HG02870 (cell line): ENCODE measurements around the gene PPP6C.
"Not testable (repeated sequence)": the region's sequence is repeated elsewhere in the genome, so short reads cannot be mapped to it uniquely, and the experiment has no call there.

Source experiments
- ATAC-seq: cut with Tn5 transposase; IDR thresholded peaks from one replicate; pipeline ENCODE4 v1.9.1; 2021; ENCODE audit warnings: mild to moderate bottlenecking, moderate library complexity; ENCODE audit not compliant: unreplicated experiment

Gene PPP6C

DNA sequence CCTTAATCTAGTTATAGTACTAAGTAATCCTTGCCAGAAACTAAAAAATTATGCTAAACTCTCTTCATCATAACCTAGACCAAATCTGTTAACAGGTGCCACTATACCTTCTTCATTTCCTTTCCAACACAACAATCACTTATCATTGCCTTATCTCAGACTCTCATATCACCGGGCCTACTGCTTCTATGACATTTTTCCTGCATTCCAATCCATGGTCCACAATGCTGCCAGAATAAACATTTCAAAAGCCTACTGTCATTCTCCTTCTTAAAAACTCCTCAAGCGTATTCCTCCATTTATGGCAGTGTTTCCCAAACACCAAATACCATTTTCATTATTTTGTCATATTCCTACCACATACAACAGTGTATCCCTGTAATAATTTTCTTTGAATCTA lies 6.5 kb downstream of the PPP6C start:
- ATAC-seq: no peak

DNA sequence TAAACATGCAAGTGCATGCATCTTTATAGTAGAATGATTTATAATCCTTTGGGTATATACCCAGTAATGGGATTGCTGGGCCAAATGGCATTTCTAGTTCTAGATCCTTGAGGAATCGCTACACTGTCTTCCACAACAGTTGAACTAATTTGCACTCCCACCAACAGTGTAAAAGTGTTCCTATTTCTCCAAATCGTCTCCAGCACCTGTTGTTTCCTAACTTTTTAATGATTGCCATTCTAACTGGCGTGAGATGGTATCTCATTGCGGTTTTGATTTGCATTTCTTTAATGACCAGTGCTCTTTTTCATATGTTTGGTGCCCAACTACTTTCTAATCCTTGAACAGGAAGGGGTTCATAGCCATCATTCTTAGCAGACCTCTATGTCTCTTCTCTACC lies 7.8 kb downstream of the PPP6C start:
- ATAC-seq: not testable (repeated sequence)

DNA sequence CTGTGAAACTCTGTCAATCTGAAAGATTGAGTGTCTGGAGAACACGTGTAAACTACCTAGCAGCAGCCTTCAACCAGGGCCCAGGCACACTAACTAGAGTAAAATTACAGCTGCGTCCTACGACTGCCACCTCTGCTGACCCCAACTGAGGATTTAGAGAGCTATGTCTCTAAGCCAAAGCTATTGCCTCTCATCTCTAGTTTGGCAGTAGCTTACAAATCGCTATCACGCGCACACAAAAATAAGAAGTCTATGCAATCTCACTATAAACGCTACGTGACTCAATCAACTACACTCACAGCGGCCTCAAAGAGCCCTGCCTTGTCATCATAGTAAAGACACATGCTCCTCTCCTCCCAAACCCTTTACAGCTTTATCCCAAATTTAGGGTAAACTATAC lies 8.7 kb downstream of the PPP6C start:
- ATAC-seq: no peak

DNA sequence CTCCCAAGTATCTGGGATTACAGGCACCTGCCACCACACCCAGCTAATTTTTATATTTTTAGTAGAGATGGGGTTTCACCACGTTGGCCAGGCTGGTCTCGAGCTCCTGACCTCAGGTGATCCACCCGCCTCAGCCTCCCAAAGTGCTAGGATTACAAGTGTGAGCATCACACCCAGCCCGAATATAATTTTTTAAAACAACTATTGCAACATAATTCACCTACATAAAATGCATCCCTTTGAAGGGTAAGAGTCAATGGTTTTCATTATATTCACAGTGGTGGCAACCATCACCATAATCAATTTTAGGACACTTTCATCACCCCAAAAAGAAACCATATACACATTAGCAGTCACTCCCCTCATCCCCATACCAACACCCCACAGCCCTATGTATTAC lies 9.8 kb downstream of the PPP6C start:
- not testable (repeated sequence) for ATAC-seq

DNA sequence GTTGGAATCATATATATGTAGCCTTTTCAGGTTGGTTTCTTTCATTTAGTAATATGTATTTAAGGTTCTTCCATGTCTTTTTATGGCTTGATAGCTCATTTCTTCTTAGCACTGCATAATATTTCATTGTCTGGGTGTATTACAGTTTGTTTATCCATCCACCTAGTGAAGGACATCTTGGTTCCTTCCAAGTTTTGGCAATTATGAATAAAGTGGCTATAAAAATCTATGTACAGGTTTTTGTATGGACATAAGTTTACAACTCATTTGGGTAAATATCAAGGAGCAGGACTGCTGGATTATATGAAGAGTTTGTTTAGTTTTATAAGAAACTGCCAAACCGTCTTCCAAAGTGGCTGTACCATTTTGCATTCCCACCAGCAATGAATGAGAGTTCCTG lies 11.7 kb downstream of the PPP6C start:
- ATAC-seq: no peak

DNA sequence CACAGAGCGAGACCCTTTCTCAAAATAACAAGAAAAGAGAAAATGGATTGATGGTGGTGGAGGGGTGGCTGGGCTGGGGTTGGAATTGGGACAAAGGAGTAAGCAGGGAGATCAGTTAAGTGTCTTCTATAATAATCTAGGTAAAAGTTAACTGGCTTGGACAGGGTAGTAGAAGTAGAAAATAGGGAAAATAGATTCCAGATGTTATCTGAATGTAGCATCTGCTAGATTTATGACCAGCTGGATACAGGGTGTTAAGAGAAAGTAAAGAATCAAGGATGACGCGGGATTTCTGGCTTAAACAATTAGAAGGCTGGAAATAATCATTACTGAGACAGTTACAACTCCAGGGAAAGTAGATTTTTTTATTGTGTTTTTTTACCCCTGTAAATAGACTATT lies 13.0 kb downstream of the PPP6C start:
- no peak for ATAC-seq

DNA sequence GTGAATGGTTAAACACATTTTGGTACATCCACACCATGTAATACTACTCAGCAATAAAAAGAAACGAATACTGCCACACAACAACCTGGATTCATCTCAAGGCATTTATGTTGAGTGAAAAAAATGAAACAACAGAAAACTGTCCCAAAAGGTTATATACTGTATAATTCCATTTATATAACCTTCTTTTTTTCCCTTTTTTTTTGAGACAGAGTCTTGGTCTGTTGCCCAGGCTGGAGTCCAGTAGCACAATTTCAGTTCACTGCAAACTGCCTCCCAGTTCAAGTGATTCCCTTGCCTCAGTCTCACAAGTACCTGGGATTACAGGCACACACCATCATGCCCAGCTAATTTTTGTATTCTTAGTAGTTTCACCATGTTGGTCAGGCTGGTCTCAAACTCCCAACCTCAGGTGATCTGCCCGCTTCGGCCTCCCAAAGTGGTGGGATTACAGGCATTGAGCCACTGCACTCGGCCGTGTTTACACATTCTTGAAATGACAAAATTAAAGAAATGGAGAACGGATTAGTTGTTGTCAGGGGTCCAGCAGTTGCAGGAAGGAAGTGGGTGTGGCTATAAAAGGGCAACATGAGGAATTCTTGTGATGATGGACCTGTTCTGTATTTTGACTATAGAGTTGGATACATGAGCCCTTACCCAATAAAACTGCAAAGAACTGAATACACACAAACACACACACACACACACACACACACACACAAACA lies 17.4 kb downstream of the PPP6C start:
- ATAC-seq: no peak

DNA sequence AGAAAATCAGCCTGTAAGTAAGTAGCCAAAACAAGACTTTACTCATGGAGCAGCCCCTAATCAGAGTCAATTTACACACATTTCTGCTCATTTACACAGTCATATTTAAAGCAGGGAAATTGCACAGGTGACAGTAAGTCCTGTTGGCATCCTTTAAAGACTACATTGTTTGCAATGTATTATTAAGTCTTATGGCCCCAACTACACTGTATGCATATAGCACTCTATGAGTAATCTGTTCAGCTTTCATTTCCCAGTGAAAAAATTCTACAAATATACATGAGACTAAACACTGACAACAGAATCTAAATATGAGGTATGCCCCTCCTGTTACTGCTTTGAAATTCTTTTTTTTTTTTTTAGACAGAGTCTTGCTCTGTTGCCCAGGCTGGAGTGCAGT lies 19.7 kb downstream of the PPP6C start:
- no peak for ATAC-seq

DNA sequence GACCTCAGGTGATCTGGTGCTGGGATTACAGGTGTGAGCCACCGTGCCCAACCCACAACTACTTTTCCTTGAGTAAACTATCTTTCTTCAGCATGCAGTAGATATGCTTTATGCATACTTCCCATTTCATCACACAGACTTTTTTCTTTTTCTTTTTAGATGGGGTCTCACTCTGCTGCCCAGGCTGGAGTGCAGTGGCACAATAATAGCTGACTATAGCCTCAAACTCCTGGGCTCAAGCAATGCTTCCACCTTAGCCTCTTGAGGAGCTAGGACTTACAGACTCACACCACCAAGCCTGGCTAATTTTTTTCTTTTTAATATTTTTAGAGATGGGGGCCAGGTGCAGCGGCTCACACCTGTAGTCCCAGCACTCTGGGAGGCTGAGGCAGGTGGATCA lies 22.8 kb downstream of the PPP6C start:
- ATAC-seq: no peak

DNA sequence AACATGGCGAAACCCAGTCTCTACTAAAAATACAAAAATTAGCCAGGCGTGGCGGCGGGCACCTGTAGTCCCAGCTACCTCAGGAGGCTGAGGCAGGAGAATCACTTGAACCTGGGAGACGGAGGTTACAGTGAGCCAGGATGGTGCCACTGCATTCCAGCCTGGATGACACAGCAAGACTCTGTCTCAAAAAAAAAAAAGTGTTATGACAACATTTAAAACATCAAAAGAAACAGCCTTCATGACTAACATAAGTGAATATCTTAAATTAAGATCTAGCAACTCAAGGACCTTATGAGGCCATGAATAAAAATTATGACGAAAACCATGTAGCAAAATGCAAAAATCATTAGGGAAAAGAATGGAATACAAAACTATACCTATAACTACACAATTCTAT lies 26.7 kb downstream of the PPP6C start:
- ATAC-seq: not testable (repeated sequence)

DNA sequence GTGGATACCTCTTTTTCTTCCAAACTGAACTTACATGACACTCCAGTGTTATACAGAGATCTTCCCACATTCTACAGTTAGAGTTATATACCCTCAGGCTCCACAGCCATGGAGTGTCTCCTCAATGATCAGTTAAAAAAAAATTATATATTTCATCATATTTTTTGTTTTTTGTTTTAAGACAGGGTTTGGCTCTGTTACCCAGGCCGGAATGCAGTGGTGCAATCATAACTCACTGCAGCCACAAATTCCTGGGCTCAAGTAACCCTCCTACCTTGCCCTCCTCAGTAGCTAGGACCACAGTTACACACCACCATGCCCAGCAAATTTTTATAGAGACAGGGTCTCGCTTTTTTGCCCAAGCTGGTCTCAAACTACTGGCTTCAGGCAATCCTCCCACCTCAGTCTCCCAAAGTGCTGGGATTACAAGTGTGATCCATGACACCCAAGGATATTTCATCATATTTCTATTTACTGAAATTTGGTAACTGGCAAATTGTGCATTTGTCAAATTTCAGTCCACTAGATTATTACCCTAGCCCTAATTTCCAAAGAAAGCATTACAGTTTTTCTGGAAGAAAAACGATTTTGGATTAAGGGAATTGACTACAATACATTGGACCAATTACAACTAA lies 28.2 kb downstream of the PPP6C start:
- no peak for ATAC-seq

DNA sequence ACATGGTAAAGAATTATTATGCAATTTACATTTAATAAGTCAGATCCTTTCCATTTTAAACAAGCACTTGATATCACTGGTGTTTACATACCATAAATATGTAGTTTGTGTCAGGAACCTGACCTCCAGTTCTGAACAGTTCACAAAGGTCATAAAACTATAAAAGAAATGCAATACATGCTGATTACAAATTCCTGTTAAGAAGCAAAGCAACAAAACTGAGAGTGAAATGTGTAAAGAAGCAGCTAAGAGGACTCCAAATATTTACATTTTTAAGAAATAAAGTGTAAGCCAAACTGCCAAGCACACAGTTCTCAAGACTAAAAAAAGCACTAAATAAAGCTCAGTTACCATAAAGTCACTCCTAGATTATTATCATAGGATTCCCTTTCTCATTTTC lies 28.9 kb downstream of the PPP6C start:
- ATAC-seq: no peak

DNA sequence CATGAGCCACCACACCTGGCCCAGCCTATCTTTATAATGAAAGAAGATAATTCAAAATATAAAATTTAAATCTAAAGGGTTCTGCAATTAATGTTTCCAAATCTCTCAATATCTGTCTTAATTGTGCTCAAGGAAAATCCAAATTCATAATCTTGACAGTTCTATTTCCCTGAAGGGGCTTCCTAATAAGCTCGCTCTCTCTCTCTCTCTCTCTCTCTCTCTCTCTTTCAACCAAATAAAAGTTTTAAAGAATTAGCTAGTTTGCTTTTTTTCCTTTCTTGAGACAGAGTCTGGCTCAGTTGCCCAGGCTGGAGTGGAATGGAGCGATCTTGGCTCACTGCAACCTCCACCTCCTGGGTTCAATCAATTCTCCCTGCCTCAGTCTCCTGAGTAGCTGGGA lies 33.1 kb downstream of the PPP6C start:
- no peak for ATAC-seq

DNA sequence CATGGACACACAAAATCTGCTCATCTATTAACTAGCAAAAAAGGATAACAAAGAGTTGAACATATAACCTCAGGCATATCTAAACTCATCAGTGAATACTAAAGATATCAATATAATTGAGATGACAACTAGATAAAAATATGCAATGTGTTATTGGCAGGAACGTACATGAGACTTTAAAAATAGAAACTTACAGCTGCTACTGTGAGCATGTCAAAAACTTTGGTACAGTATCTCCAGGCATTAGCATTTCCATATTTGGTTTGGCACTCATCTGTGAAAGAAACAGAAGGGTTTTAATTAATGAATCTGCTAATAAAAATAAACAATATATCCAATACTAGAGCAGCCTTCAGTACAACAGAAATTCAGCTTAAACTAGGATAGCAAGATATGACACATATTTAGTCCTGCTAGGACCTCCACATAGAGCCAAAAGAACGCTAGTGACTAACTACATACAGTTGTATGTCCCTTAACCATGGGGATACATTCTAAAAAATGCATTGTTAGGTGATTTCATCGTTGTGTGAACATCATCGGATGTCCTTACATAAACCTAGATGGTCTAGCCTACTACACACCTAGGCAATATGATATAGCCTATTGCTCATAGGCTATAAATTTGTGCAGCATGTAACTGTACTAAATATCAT lies 35.8 kb downstream of the PPP6C start:
- ATAC-seq: no peak

DNA sequence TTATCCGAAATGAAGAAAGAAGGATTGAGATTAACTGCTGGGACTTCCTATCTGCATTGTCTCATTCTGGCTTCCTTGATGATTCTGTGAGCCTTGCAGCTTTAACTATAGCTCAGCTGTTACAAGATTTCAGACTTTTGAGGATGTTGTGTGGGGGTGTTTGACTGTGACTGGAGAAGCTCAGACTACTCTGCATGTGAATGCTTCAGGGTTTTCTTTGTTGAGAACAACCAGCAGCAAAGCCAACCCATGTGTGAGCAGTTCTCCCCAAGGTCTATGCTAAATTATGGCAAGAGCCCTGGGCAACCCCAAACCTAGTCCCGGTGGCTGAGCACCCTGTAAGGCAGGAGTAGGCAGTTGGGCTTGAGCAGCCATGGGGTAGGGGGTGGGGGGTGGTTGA lies 37.9 kb downstream of the PPP6C start:
- ATAC-seq: no peak

DNA sequence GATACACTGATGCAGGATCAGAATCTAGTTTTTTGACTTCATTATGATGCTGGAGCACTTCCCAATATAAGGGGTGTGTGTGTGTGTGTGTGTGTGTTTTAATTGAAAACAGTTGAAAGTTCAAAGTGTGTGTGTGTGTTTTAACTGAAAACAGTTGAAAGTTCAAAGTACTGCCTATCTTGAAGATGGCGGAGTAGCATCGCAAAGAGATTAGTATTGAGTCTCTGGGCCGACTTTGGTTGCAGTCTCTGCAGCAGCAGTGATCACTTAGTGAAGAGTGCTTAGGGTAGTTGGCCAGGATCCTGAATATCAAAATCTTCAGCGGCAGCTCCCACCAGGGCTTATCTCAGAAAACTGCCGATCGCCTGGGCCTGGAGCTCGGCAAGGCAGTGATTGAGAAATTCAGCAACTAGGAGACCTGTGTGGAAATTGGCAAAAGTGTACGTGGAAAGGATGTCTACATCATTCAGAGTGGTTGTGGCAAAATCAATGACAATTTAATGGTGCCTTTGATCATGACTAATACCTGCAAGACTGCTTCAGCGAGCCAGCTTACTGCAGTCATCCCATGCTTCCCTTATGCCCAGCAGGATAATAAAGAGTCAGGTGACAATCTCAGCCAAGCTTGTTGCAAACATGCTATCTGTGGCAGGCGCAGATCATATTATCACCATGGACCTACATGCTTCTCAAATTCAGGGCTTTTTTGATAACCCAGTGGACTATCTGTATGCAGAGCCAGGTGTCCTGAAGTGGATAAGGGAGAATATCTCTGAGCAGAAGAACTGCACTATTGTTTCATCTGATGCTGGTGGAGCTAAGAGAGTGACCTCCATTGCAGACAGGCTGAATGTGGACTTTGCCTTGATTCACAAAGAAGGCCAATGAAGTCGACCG lies 39.0 kb downstream of the PPP6C start:
- no peak for ATAC-seq

DNA sequence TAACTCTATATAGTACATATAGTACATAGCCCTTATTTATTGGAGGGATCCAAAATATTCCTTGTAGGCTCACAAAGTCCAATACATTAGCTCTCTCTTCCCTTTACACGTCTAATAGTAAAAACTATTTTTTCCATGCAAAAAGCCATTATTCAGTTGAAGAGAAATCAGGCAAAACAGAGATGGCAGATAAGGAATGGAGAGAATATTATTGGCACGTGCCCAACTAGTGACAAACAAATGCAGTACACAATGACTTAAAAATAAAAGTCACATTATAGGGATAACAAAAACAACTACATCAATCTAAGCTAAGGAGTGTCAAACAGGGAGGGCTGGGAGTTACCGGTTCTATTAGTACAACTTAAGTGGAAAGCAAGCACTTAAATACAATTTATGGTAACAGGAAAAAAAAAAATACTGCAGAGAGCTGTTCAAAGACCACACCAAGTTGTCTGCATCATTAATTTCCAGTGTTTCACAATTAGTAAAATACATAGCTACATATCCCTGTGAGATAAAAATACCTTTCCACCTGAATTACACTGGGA lies 42.1 kb downstream of the PPP6C start:
- no peak for ATAC-seq

DNA sequence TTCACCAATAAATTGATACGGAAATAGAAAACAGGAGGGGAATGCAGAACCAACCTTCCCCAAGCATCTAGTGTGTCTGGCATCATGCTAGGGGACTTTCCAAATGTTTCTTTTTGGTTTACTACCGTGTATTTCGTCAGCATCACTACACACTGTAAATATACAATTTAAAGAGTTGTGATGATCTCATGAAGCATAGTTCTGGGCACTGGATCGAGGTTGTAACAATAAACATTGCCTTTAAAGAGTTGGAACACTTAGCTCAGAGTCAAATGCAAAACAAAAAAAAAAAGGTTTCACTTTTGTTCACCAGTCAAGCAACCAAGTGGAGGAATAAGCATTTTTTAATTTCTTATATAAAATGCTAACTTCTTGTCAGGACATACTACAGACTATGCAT lies 43.4 kb downstream of the PPP6C start:
- no peak for ATAC-seq

DNA sequence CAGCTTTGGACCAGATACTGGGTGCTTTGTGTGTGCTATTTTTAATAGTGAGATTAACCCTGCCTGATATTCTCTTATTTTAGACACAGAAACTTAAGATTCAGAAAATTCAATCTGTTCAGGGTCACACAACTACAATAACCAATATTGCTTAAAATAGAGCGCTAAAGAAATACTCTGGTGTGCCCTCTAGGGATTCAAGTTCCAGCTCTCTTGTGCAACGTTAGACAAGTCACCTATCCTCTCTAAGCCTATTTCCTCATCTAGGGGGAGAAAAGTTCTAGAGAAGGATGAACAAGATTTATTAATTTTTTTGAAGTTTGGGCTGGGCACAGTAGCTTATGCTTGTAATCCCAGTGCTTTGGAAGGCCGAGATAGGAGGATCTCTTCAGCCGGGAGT lies 44.2 kb downstream of the PPP6C start:
- ATAC-seq: no peak

DNA sequence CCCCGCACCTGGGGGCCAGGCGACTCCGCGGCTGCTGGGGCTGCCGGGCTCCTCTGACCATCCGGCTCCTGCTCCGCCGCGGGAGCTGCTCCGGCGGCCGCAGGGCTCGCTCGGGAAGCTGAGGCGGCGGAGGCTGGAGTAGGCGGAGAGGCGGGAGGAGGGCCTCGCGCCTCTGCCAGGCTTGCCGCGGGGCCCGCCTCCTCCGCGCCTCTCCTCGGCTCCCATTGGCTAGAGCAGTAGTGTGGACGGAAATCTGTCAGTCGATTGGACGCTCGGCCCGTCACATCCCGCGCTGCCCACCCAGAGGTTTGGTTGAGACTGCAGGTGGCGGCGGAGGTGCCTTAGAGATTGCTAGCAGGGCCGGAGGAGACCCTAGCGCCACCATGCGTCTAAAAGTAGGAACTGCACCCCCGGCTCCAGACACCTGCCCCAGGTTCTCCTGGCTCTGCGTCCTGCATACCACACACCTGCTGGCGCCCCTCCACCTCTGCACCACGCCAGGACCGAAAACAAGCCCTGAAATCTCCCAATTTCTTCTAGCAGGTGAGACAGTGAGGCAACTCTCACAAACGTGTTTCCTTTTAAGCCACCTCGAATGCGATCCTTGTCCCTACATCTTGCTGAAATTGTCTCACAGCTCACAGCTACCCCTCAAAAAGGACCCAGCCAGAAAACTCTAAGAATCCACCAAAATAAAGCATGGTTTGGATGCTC lies 46.1 kb downstream of the PPP6C start, which contains the start of gene SCAI:
TSS of gene SCAI (minus strand) at position 152 of the 714 bp plus-strand sequence. CDS start at position 61, 91 bp downstream.
- peak; percentile 97 for ATAC-seq
